ENCODE data around the gene UPK1A.

The UPK1A gene

DNA sequence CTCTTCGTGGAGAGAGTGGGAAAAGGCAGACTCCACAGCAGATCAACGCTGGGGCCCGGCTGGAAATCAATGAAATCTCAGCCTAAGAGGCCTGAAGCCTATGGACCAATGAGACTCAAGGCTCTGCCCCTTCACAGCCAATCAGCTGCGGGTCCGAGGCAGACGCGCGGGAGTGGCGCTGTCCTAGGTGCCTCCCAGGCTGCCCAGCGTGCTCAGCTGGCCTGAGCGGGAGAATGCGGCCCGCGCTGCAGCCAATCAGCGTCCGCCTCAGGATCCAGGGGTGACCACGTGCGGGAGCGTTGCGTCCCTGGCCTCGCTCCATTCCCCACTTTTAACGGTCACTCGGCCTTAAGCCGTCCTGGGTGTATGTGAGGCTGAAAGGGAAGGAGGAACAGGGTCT, 37.9 kb downstream of the UPK1A start, which contains the start of gene ZBTB32:
Gene ZBTB32, plus strand, starts transcription at position 341 of the 400 bp plus-strand sequence. CDS start 10,069 bp downstream, outside the sequence.
- TF ChIP-seq ZNF274 (IDR thresholded peaks at IDR 0.05; ENCODE audit: low read depth, low read length) (no peak), YY1 (IDR thresholded peaks at IDR 0.05; ENCODE audit: insufficient read depth, insufficient read length) (no peak), SUZ12 (IDR thresholded peaks at IDR 0.05; ENCODE audit: extremely low read depth, insufficient read depth, insufficient read length) (no peak)
- no peak within 1 kb of the TSS for H3K4me3 ChIP-seq (ENCODE audit: insufficient read length, low read depth)

GRCh38 chr19:35708391-35708790, 42.1 kb downstream of the UPK1A start:
- TF ChIP-seq ZNF274 (IDR thresholded peaks at IDR 0.05; ENCODE audit: low read depth, low read length): no peak
- no peak for TF ChIP-seq SUZ12 (IDR thresholded peaks at IDR 0.05; ENCODE audit: extremely low read depth, insufficient read depth, insufficient read length)
- no peak for TF ChIP-seq YY1 (IDR thresholded peaks at IDR 0.05; ENCODE audit: insufficient read depth, insufficient read length)
- Histone ChIP-seq H3K9me3 (ENCODE audit: insufficient read depth, low read length) (no peaks in the 10 kb centered on the region; the same call in 1 of the 2 replicates), H3K4me1 (ENCODE audit: insufficient read depth, insufficient read length) (peaks cover 4% of the 10 kb centered on the region), H3K9ac (ENCODE audit: insufficient read length, low read depth) (no peak overlapping the region), H3K36me3 (ENCODE audit: insufficient read depth, insufficient read length, low read length) (no peaks in the 10 kb centered on the region), H3K4me3 (ENCODE audit: insufficient read length, low read depth) (no peak overlapping the region), H3K27me3 (ENCODE audit: insufficient read depth, insufficient read length) (no peaks in the 10 kb centered on the region)
- DNase-seq (ENCODE audit: low read depth, low spot score): no peak

More for the DNA sequence above, 37.9 kb downstream of the UPK1A start, which contains the start of gene ZBTB32:
- no peak within 1 kb of the TSS for H3K9ac ChIP-seq (ENCODE audit: insufficient read length, low read depth)
- H3K36me3 ChIP-seq (ENCODE audit: insufficient read depth, insufficient read length, low read length): no peaks in the 10 kb centered on the region
- DNase-seq (ENCODE audit: low read depth, low spot score): no peak
- no peaks in the 10 kb centered on the region; the same call in 1 of the 2 replicates for H3K9me3 ChIP-seq (ENCODE audit: insufficient read depth, low read length)
- peaks cover 2% of the 10 kb centered on the region for H3K4me1 ChIP-seq (ENCODE audit: insufficient read depth, insufficient read length)
- no peaks in the 10 kb centered on the region for H3K27me3 ChIP-seq (ENCODE audit: insufficient read depth, insufficient read length)

DNA sequence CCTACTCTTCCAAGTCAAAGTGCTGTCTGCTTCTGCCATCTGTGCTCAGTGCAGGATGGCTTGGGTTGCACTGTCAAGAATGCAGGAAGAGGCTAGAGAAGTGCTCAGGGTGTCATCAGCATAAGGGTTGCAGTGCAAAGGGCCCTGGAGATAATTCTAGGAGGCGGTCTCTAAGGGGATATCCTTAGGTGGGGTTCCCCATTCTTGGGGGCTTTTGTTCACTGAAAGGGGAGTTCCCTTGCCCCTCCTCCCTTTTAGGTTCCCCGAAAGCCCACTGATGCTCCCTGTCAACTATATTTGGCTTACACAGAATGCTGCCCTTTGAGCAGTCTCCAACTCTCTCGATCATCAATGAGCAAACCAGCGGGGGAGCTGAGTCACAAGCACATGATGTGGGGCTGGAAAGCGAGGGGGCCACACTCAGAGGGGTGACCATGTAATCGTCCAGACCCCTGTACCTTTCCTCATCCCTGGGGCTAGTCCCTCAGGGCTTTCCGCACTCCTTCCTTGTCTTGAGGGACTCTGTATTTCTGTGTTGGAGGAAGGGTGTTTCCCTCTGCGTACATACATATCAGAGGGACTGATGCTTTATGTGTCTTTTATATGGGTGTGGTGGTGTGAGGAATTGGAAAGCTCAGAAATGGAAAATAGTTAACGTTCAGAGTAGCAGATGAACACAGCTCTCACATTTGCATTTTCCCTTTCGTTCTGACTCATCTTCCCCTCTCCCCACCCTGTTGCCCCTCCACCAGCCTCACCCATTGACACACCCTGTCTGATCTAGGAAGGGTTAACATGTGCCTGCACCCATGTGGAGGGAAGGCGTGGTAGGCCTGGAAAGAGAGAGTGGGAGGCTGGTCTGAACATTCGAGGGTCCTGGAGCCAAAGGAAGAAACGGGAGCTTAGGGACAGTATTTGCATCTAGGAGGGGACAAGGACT, 44.7 kb downstream of the UPK1A start:
- H3K4me1 ChIP-seq (ENCODE audit: insufficient read depth, insufficient read length): peaks cover 15% of the 10 kb centered on the region
- H3K27me3 ChIP-seq (ENCODE audit: insufficient read depth, insufficient read length): no peaks in the 10 kb centered on the region
- DNase-seq (ENCODE audit: low read depth, low spot score): no peak
- H3K9me3 ChIP-seq (ENCODE audit: insufficient read depth, low read length): no peaks in the 10 kb centered on the region
- no peak overlapping the region for H3K9ac ChIP-seq (ENCODE audit: insufficient read length, low read depth)
- no peaks in the 10 kb centered on the region for H3K36me3 ChIP-seq (ENCODE audit: insufficient read depth, insufficient read length, low read length)
- no peak overlapping the region for H3K4me3 ChIP-seq (ENCODE audit: insufficient read length, low read depth)
- TF ChIP-seq ZNF274 (IDR thresholded peaks at IDR 0.05; ENCODE audit: low read depth, low read length) (no peak), SUZ12 (IDR thresholded peaks at IDR 0.05; ENCODE audit: extremely low read depth, insufficient read depth, insufficient read length) (no peak), YY1 (IDR thresholded peaks at IDR 0.05; ENCODE audit: insufficient read depth, insufficient read length) (no peak)

GRCh38 chr19:35712567-35713505, 46.5 kb downstream of the UPK1A start:
- no peak overlapping the region for H3K9ac ChIP-seq (ENCODE audit: insufficient read length, low read depth)
- no peak for TF ChIP-seq SUZ12 (IDR thresholded peaks at IDR 0.05; ENCODE audit: extremely low read depth, insufficient read depth, insufficient read length)
- no peak for TF ChIP-seq YY1 (IDR thresholded peaks at IDR 0.05; ENCODE audit: insufficient read depth, insufficient read length)
- no peak for TF ChIP-seq ZNF274 (IDR thresholded peaks at IDR 0.05; ENCODE audit: low read depth, low read length)
- no peaks in the 10 kb centered on the region for H3K27me3 ChIP-seq (ENCODE audit: insufficient read depth, insufficient read length)
- DNase-seq (ENCODE audit: low read depth, low spot score): no peak
- H3K4me3 ChIP-seq (ENCODE audit: insufficient read length, low read depth): no peak overlapping the region
- no peaks in the 10 kb centered on the region for H3K36me3 ChIP-seq (ENCODE audit: insufficient read depth, insufficient read length, low read length)
- peaks cover 15% of the 10 kb centered on the region for H3K4me1 ChIP-seq (ENCODE audit: insufficient read depth, insufficient read length)
- no peaks in the 10 kb centered on the region for H3K9me3 ChIP-seq (ENCODE audit: insufficient read depth, low read length)

DNA sequence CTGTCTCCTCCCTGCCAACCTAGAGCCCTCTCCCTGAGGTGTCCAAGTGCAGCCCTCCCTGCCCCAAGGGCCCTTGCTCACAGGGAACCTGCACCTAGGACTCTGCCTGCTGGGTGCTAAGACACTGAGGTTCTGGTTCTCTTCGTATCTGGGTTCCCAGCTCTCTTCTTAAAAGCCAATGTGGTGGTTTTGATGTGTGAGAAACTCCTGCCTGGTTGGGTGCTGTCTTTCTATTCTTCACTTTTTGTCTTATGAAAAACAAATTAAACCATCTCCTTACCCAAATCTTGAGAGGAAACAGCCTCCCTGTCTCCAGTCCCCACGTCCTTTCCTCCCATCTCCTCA, 47.2 kb downstream of the UPK1A start:
- H3K4me1 ChIP-seq (ENCODE audit: insufficient read depth, insufficient read length): peaks cover 15% of the 10 kb centered on the region
- no peaks in the 10 kb centered on the region for H3K27me3 ChIP-seq (ENCODE audit: insufficient read depth, insufficient read length)
- no peak for TF ChIP-seq YY1 (IDR thresholded peaks at IDR 0.05; ENCODE audit: insufficient read depth, insufficient read length)
- TF ChIP-seq ZNF274 (IDR thresholded peaks at IDR 0.05; ENCODE audit: low read depth, low read length): no peak
- no peak for TF ChIP-seq SUZ12 (IDR thresholded peaks at IDR 0.05; ENCODE audit: extremely low read depth, insufficient read depth, insufficient read length)
- H3K9ac ChIP-seq (ENCODE audit: insufficient read length, low read depth): no peak overlapping the region
- H3K36me3 ChIP-seq (ENCODE audit: insufficient read depth, insufficient read length, low read length): no peaks in the 10 kb centered on the region
- DNase-seq (ENCODE audit: low read depth, low spot score): no peak
- H3K9me3 ChIP-seq (ENCODE audit: insufficient read depth, low read length): no peaks in the 10 kb centered on the region
- no peak overlapping the region for H3K4me3 ChIP-seq (ENCODE audit: insufficient read length, low read depth)

- Histone ChIP-seq H3K9ac (ENCODE audit: insufficient read length, low read depth) (no peak overlapping the region), H3K27me3 (ENCODE audit: insufficient read depth, insufficient read length) (no peaks in the 10 kb centered on the region), H3K4me1 (ENCODE audit: insufficient read depth, insufficient read length) (peaks cover 15% of the 10 kb centered on the region), H3K4me3 (ENCODE audit: insufficient read length, low read depth) (no peak overlapping the region), H3K36me3 (ENCODE audit: insufficient read depth, insufficient read length, low read length) (no peaks in the 10 kb centered on the region), H3K9me3 (ENCODE audit: insufficient read depth, low read length) (no peaks in the 10 kb centered on the region)
- no peak for TF ChIP-seq ZNF274 (IDR thresholded peaks at IDR 0.05; ENCODE audit: low read depth, low read length)
- no peak for TF ChIP-seq YY1 (IDR thresholded peaks at IDR 0.05; ENCODE audit: insufficient read depth, insufficient read length)
- no peak for TF ChIP-seq SUZ12 (IDR thresholded peaks at IDR 0.05; ENCODE audit: extremely low read depth, insufficient read depth, insufficient read length)
- no peak for DNase-seq (ENCODE audit: low read depth, low spot score)
Measured at GRCh38 chr19:35713904-35714495, 47.7 kb downstream of the UPK1A start.

Data from NT2/D1 (cell line).